PFSK-1 (cell line): Measurements from ENCODE around the gene CCDC197.

Experiments
- FOXP2 ChIP-seq: optimal IDR thresholded peaks from 2 replicates; pipeline ENCODE3; 2011; ENCODE audit warnings: borderline replicate concordance, control low read depth, inconsistent platforms; ENCODE audit not compliant: insufficient read depth; ENCODE audit errors: extremely low read length, extremely low read depth
- POLR2AphosphoS5 ChIP-seq: IDR thresholded peaks from 2 replicates; pipeline ENCODE4 v1.6.1; 2012; ENCODE audit warnings: low read depth, mild to moderate bottlenecking, control low read depth, low read length, moderate library complexity
- REST ChIP-seq, 2 experiments: IDR thresholded peaks; 2 replicates each; pipeline versions ENCODE4 v1.6.1 to v1.8.0; 2011 to 2012; ENCODE audit warnings: low read depth in 2 of 2, low read length in 2 of 2, control low read depth in 1 of 2, inconsistent platforms in 1 of 2, mild to moderate bottlenecking in 1 of 2, moderate library complexity in 1 of 2; ENCODE audit not compliant: insufficient read depth in 1 of 2
- SIN3A ChIP-seq: IDR thresholded peaks from 2 replicates; pipeline ENCODE4 v1.6.1; 2012; ENCODE audit warnings: mild to moderate bottlenecking, low read length, moderate library complexity, borderline replicate concordance; ENCODE audit not compliant: insufficient read depth
- TAF1 ChIP-seq: IDR thresholded peaks from 2 replicates; pipeline ENCODE4 v1.6.1; 2012; ENCODE audit warnings: low read length, control low read depth, borderline replicate concordance; ENCODE audit not compliant: insufficient read depth

The CCDC197 gene

GRCh38 chr14:93977171-93977570 lies 19.9 kb upstream of the CCDC197 start:
- TF ChIP-seq REST (IDR thresholded peaks at IDR 0.05; ENCODE audit: insufficient read depth in 1 of 2, low read depth in 2 of 2, low read length in 2 of 2) (no peak), FOXP2 (no peak), POLR2AphosphoS5 (no peak), SIN3A (no peak), TAF1 (no peak)

- TF ChIP-seq SIN3A (no peak), POLR2AphosphoS5 (no peak), FOXP2 (no peak), REST (IDR thresholded peaks at IDR 0.05; ENCODE audit: insufficient read depth in 1 of 2, low read depth in 2 of 2, low read length in 2 of 2) (no peak), TAF1 (no peak)
These were observed 19.1 kb upstream of the CCDC197 start for GRCh38 chr14:93977790-93978581.

- no peak for TF ChIP-seq SIN3A
- no peak for TF ChIP-seq POLR2AphosphoS5
- TF ChIP-seq REST (IDR thresholded peaks at IDR 0.05; ENCODE audit: insufficient read depth in 1 of 2, low read depth in 2 of 2, low read length in 2 of 2): no peak
- TF ChIP-seq FOXP2: no peak
- no peak for TF ChIP-seq TAF1
These were observed 18.4 kb upstream of the CCDC197 start for GRCh38 chr14:93978735-93979134.

GRCh38 chr14:93980456-93981201 lies 16.5 kb upstream of the CCDC197 start:
- TF ChIP-seq SIN3A: no peak
- no peak for TF ChIP-seq REST (IDR thresholded peaks at IDR 0.05; ENCODE audit: insufficient read depth in 1 of 2, low read depth in 2 of 2, low read length in 2 of 2)
- no peak for TF ChIP-seq POLR2AphosphoS5
- TF ChIP-seq TAF1: no peak
- TF ChIP-seq FOXP2: no peak
